Measurements from ENCODE around the gene CAB39L. TPM values are rescaled to one million over a fixed set of nuclear protein-coding genes. Genes with fewer than 3 reads are reported as not detected.
"Not testable (repeated sequence)": the region's sequence is repeated elsewhere in the genome, so short reads cannot be mapped to it uniquely, and the experiment has no call there.

Gene CAB39L
- total and polyA plus RNA-seq, 10 donors, result 1.6 to 7.5 (median 5.9) TPM

DNA sequence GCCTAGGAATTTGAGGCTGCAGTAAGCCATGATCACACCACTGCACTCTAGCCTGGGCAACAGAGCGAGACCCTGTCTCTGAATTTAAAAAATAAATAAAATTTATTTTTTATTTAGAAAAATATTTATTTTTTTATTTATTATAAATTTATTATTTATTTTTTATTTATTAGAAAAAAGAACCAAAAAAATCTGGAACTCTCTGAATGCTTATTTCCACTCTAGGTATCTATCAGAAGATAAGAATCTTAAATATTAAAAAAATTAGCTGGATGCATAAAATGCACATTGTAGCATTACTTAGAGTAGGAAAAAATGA lies 113.4 kb downstream of the CAB39L start:
- TF ChIP-seq POLR2A (IDR thresholded peaks at IDR 0.05), result no peak
- TF ChIP-seq, protein P1, sequence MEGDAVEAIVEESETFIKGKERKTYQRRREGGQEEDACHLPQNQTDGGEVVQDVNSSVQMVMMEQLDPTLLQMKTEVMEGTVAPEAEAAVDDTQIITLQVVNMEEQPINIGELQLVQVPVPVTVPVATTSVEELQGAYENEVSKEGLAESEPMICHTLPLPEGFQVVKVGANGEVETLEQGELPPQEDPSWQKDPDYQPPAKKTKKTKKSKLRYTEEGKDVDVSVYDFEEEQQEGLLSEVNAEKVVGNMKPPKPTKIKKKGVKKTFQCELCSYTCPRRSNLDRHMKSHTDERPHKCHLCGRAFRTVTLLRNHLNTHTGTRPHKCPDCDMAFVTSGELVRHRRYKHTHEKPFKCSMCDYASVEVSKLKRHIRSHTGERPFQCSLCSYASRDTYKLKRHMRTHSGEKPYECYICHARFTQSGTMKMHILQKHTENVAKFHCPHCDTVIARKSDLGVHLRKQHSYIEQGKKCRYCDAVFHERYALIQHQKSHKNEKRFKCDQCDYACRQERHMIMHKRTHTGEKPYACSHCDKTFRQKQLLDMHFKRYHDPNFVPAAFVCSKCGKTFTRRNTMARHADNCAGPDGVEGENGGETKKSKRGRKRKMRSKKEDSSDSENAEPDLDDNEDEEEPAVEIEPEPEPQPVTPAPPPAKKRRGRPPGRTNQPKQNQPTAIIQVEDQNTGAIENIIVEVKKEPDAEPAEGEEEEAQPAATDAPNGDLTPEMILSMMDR (IDR thresholded peaks at IDR 0.05 in 8 of 11, conservative IDR thresholded peaks at IDR 0.05 in 3 of 11), result no peak
- no peak for TF ChIP-seq POLR2AphosphoS5 (IDR thresholded peaks at IDR 0.05)
- intact Hi-C loops (cut with DNase I; ENCODE audit: low total_unique reads), result no loop called here
- H3K27ac ChIP-seq, result no peak overlapping the region
- no peaks in the 10 kb centered on the region for H3K4me1 ChIP-seq
- DNase-seq, result no peak
- peaks cover 0 to 5% (median 0%) of the 10 kb centered on the region in 6 donors for H3K36me3 ChIP-seq
- 95 to 100% (median 100%) methylated on average over 1 of the region's 1 CpG for WGBS, 5 donors
- no peak overlapping the region for H3K4me3 ChIP-seq
- no peaks in the 10 kb centered on the region for H3K9me3 ChIP-seq
- H3K27me3 ChIP-seq (replicated peaks in 1 of 7), result no peaks in the 10 kb centered on the region

- Histone ChIP-seq H3K4me1 (no peaks in the 10 kb centered on the region), H3K4me3 (no peak overlapping the region), H3K27me3 (replicated peaks in 1 of 7) (no peaks in the 10 kb centered on the region), H3K9me3 (no peaks in the 10 kb centered on the region), H3K27ac (no peak overlapping the region), H3K36me3 (peaks cover 0 to 5% (median 0%) of the 10 kb centered on the region in 6 donors)
- intact Hi-C loops (cut with DNase I; ENCODE audit: low total_unique reads), result no loop called here
- DNase-seq, result no peak
- TF ChIP-seq, protein P1 (IDR thresholded peaks at IDR 0.05 in 8 of 11, conservative IDR thresholded peaks at IDR 0.05 in 3 of 11), result no peak
- no peak for TF ChIP-seq POLR2AphosphoS5 (IDR thresholded peaks at IDR 0.05)
- TF ChIP-seq POLR2A (IDR thresholded peaks at IDR 0.05), result no peak
- 79 to 92% (median 88%) methylated on average over 8 of the region's 8 CpGs for WGBS, 5 donors
These were observed 113.9 kb downstream of the CAB39L start for GRCh38 chr13:49329831-49330545.

- H3K4me1 ChIP-seq; H3K27me3 ChIP-seq (replicated peaks in 1 of 7); H3K9me3 ChIP-seq; H3K27ac ChIP-seq; H3K36me3 ChIP-seq; H3K4me3 ChIP-seq; DNase-seq; intact Hi-C loops (cut with DNase I; ENCODE audit: low total_unique reads): not testable (repeated sequence)
- WGBS, 5 donors, result 96 to 100% (median 97%) methylated on average over 3 of the region's 3 CpGs
These were observed 116.7 kb downstream of the CAB39L start for GRCh38 chr13:49327145-49327544.

- peaks cover 0 to 3% (median 0%) of the 10 kb centered on the region in 6 donors for H3K36me3 ChIP-seq
- no peak overlapping the region for H3K27ac ChIP-seq
- WGBS, 5 donors, result 79 to 91% (median 81%) methylated on average over 7 of the region's 7 CpGs
These were observed 117.5 kb downstream of the CAB39L start for GRCh38 chr13:49326222-49326917.

More at GRCh38 chr13:49326222-49326917, 117.5 kb downstream of the CAB39L start:
- DNase-seq, result no peak
- Histone ChIP-seq H3K4me1 (peaks cover 0 to 6% (median 0%) of the 10 kb centered on the region in 6 donors), H3K9me3 (no peaks in the 10 kb centered on the region), H3K4me3 (no peak overlapping the region), H3K27me3 (replicated peaks in 1 of 7) (no peaks in the 10 kb centered on the region)
- TF ChIP-seq POLR2A (IDR thresholded peaks at IDR 0.05), result no peak
- no peak for TF ChIP-seq POLR2AphosphoS5 (IDR thresholded peaks at IDR 0.05)
- TF ChIP-seq, protein P1 (IDR thresholded peaks at IDR 0.05 in 8 of 11, conservative IDR thresholded peaks at IDR 0.05 in 3 of 11), result no peak
- intact Hi-C loops (cut with DNase I; ENCODE audit: low total_unique reads), result no loop called here
